Activated naive CD8-positive, alpha-beta T cell (primary cell): ENCODE data around the gene GBA2.

ENCODE experiments used
- H3K27ac Mint-ChIP-seq: one replicate; pipeline ENCODE4 v1.8.0; 2021; ENCODE audit warnings: mixed read lengths
- H3K27me3 Mint-ChIP-seq: one replicate; pipeline ENCODE4 v1.8.0; 2021; ENCODE audit warnings: mixed read lengths
- H3K36me3 Mint-ChIP-seq: one replicate; pipeline ENCODE4 v1.8.0; 2021; ENCODE audit warnings: mixed read lengths
- H3K4me1 Mint-ChIP-seq: one replicate; pipeline ENCODE4 v1.8.0; 2021; ENCODE audit warnings: low read depth, mixed read lengths
- H3K4me3 Mint-ChIP-seq: one replicate; pipeline ENCODE4 v1.8.0; 2021; ENCODE audit warnings: mild to moderate bottlenecking, mixed read lengths
- H3K9me3 Mint-ChIP-seq: one replicate; pipeline ENCODE4 v1.8.0; 2021; ENCODE audit warnings: low read depth, mixed read lengths

Gene GBA2

DNA sequence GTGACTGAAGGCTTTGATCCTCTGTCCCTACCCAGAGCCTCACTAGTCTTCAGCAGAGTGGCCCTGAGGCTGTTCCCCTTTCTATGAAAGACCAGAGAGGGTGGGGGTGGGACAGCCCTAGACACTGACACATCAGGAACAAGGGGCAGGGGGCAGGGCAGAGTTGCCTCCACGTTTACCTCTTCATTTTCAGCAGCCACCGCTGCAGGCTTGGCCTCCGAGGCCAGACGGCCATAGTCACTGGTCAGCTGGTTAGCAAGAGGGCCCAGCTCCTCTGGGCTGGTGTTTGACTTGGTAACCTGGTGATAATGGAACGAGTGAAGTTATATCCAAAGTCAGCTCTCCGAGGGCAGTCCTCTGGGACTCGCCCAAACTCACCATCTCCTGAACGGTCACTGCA, 43.7 kb downstream of the GBA2 start:
- Mint-ChIP-seq H3K9me3 (no peaks in the 10 kb centered on the region), H3K4me1 (no peaks in the 10 kb centered on the region), H3K27ac (no peak overlapping the region), H3K36me3 (peaks cover 5% of the 10 kb centered on the region), H3K27me3 (no peaks in the 10 kb centered on the region), H3K4me3 (no peak overlapping the region)

DNA sequence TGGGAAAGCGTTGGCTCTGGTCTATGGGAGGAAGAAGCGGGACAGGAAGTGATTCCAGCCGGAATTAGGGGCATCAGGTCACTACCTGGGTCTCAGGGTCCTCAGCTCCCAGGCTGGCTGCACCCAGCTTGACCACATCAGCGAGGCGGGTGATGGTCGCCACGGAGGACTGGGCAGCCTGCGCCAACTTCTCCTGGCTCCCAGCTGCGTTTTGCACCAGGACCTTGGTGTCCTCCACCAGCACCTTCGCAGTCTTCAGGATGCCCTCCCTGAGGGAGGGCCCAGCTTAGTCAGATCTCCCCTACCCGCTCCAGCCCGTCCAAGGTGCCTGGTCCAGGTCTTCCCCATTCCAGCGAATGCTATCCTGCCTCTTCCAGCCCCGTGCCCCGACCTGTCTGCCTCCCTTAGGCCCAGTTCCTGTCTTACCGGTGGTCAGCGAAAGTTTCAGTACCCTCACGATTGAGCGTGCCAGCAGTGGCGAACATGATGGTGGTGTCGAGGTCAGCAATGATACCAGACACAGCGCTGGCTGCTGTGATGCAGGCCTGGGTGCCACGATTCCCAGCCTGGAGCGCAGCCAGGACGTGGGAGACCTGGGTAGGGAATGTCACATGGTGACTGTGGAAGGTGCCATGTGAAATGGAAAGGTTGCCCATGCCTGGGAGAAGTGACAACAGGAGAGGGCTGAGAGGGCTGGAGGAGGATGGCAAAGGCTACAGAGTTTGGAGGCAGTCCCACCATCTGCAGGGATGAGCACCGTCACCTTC, 44.9 kb downstream of the GBA2 start:
- Mint-ChIP-seq H3K9me3 (no peaks in the 10 kb centered on the region), H3K4me1 (no peaks in the 10 kb centered on the region), H3K27me3 (no peaks in the 10 kb centered on the region), H3K4me3 (no peak overlapping the region), H3K27ac (no peak overlapping the region), H3K36me3 (peaks cover 5% of the 10 kb centered on the region)

DNA sequence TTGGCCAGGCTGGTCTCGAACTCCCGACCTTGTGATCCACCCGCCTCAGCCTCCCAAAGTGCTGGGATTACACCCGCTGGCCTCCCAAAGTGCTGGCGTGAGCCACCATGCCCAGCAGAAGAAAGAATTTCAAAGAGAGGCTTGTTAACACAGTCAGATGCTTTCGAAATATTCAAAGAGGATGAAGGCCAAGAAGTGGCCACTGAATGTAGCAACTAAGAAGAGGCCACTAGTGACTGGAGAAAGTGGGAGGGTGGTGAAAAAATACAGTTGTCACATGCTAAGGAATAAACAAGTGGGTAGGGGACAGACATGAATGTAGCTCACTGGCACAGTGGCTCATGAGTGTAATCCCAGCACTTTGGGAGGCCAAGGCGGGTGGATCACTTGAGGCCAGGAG, 46.3 kb downstream of the GBA2 start:
- Mint-ChIP-seq H3K9me3 (no peaks in the 10 kb centered on the region), H3K27me3 (no peaks in the 10 kb centered on the region), H3K4me1 (no peaks in the 10 kb centered on the region), H3K36me3 (peaks cover 3% of the 10 kb centered on the region), H3K4me3 (no peak overlapping the region), H3K27ac (no peak overlapping the region)

- Mint-ChIP-seq H3K36me3 (peaks cover 2% of the 10 kb centered on the region), H3K27me3 (no peaks in the 10 kb centered on the region), H3K27ac (no peak overlapping the region)
Observed at GRCh38 chr9:35700942-35701341, 48.1 kb downstream of the GBA2 start.

DNA sequence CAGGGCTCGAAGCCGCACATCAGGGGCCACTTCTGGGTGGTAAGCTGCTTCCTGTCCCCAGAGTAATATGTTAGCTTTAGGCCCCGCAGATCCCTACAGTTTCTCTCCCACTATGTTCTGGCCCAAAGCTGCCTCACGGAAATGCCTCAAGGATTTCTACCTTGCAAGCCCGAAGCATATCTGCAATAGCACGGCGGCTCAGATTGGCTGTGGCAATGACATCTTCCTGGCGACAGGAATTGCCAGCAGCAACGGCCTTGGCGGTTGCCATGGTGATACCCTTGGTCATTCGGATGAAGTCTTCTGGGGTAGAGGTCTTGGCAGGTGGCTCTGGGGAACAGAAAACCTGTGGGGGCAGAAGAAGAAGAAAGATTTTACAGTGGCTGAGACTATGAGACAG, 49.0 kb downstream of the GBA2 start:
- Mint-ChIP-seq H3K27me3 (no peaks in the 10 kb centered on the region), H3K9me3 (no peaks in the 10 kb centered on the region), H3K36me3 (peaks cover 2% of the 10 kb centered on the region), H3K4me3 (no peak overlapping the region), H3K27ac (no peak overlapping the region), H3K4me1 (peaks cover 6% of the 10 kb centered on the region)

More at GRCh38 chr9:35700942-35701341, 48.1 kb downstream of the GBA2 start:
- peaks cover 6% of the 10 kb centered on the region for H3K4me1 Mint-ChIP-seq
- H3K9me3 Mint-ChIP-seq, result no peaks in the 10 kb centered on the region
- H3K4me3 Mint-ChIP-seq, result no peak overlapping the region

DNA sequence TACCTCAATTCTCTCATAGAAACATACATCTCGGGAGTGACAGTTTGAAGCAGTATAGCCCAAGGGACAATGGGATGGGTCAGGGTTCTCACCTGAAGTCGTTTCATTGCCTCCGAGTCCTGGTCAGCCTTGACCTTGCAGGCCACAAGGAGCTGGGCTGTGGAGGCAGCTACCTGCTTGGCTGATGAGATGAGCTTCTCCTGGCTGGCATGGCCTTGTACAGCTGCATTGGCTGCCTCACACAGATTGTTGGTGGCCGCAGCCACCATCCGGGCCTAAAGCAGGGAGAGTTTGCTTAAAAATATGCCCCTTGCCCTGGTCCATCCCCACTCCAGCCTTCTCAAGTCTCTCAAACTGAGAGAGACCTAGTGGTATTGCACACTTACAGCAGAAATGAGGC, 50.8 kb downstream of the GBA2 start:
- H3K27ac Mint-ChIP-seq, result no peak overlapping the region
- H3K9me3 Mint-ChIP-seq, result no peaks in the 10 kb centered on the region
- H3K27me3 Mint-ChIP-seq, result no peaks in the 10 kb centered on the region
- H3K4me3 Mint-ChIP-seq, result no peak overlapping the region
- peaks cover 6% of the 10 kb centered on the region for H3K4me1 Mint-ChIP-seq
- no peaks in the 10 kb centered on the region for H3K36me3 Mint-ChIP-seq

DNA sequence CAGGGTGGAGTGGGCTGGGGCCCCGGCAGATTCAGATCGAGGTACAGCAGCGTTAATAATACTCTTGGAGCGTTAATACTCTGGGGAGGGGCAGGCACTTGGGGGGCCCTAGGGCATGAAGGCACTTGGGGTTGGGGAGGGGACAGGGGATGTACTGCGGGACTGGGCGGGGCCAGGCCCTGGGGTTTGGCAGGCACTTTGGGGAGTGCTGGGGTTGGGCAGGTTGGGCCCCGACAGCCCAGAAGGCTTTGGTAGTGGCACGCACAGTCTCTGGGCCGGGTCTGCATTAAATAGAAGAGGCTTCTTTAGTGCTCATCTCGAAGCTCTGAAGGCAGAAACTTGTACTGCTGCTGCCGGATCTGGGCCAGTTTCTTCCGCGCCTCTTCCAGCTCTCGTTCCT, 51.5 kb downstream of the GBA2 start:
- peak overlapping the region; percentile 19 for H3K27ac Mint-ChIP-seq
- no peak overlapping the region for H3K4me3 Mint-ChIP-seq
- peaks cover 6% of the 10 kb centered on the region for H3K4me1 Mint-ChIP-seq
- no peaks in the 10 kb centered on the region for H3K36me3 Mint-ChIP-seq
- no peaks in the 10 kb centered on the region for H3K9me3 Mint-ChIP-seq
- no peaks in the 10 kb centered on the region for H3K27me3 Mint-ChIP-seq

GRCh38 chr9:35696520-35697215, 52.4 kb downstream of the GBA2 start:
- H3K27me3 Mint-ChIP-seq, result no peaks in the 10 kb centered on the region
- no peak overlapping the region for H3K27ac Mint-ChIP-seq
- no peaks in the 10 kb centered on the region for H3K9me3 Mint-ChIP-seq
- H3K4me1 Mint-ChIP-seq, result peaks cover 7% of the 10 kb centered on the region
- no peak overlapping the region for H3K4me3 Mint-ChIP-seq
- H3K36me3 Mint-ChIP-seq, result no peaks in the 10 kb centered on the region

GRCh38 chr9:35695943-35696401, 53.1 kb downstream of the GBA2 start:
- no peaks in the 10 kb centered on the region for H3K27me3 Mint-ChIP-seq
- H3K36me3 Mint-ChIP-seq, result no peaks in the 10 kb centered on the region
- no peaks in the 10 kb centered on the region for H3K9me3 Mint-ChIP-seq
- peaks cover 14% of the 10 kb centered on the region for H3K4me1 Mint-ChIP-seq
- H3K4me3 Mint-ChIP-seq, result no peak overlapping the region
- no peak overlapping the region for H3K27ac Mint-ChIP-seq

DNA sequence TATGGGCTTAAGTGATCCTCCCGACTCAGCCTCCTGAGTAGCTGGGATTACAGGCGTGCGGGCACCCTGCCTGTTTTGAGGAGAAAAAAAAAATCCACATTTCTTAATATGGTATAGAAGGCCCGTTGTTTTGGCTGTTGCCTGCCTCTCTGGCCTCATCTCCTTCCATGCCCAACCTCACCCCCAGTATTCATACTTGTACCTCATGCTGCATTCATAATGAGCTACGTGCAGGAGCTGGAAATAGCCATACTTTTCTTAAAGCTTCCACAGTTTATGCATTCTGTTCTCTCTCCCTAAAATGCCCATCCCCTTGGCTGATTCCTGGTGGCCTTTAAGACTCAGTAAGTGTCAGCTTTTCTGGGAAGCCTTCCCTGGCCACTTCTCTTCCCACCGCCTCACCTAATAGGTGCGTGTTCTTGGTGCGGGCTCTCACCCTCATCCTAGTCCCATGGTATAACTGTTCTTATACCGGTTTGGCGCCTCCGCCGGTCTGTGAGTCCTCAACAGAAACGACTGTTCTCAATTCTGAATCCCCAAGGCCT, 57.2 kb downstream of the GBA2 start:
- Mint-ChIP-seq H3K4me1 (peaks cover 30% of the 10 kb centered on the region), H3K27ac (no peak overlapping the region), H3K4me3 (peak overlapping the region; percentile 86), H3K9me3 (no peaks in the 10 kb centered on the region), H3K36me3 (no peaks in the 10 kb centered on the region), H3K27me3 (no peaks in the 10 kb centered on the region)

GRCh38 chr9:35691334-35691650, 57.7 kb downstream of the GBA2 start:
- H3K27ac Mint-ChIP-seq, result peak overlapping the region; percentile 46
- H3K36me3 Mint-ChIP-seq, result no peaks in the 10 kb centered on the region
- H3K4me3 Mint-ChIP-seq, result peak overlapping the region; percentile 86
- H3K4me1 Mint-ChIP-seq, result peaks cover 25% of the 10 kb centered on the region
- no peaks in the 10 kb centered on the region for H3K9me3 Mint-ChIP-seq
- H3K27me3 Mint-ChIP-seq, result no peaks in the 10 kb centered on the region

GRCh38 chr9:35690614-35691333, 58.3 kb downstream of the GBA2 start:
- H3K4me3 Mint-ChIP-seq, result peak overlapping the region; percentile 86
- peak overlapping the region; percentile 46 for H3K27ac Mint-ChIP-seq
- H3K36me3 Mint-ChIP-seq, result no peaks in the 10 kb centered on the region
- no peaks in the 10 kb centered on the region for H3K27me3 Mint-ChIP-seq
- H3K9me3 Mint-ChIP-seq, result no peaks in the 10 kb centered on the region
- peaks cover 24% of the 10 kb centered on the region for H3K4me1 Mint-ChIP-seq

DNA sequence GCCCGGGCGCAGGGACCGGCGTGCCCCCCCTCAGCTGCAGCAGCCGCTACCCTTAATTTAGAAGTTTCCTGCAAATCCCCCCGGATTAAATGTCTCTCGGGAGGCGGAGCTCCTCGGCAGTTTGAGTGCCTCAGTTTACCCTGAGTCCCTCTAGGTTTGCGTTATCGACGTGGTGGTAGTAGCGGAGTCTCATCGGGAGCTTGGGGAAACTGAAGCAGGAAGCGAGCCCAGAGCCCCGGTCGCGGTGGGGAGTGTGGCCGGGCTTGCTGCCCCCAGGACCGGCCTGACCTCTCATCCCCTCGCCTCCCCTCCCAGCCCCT, 58.8 kb downstream of the GBA2 start:
- peak overlapping the region; percentile 22 for H3K27ac Mint-ChIP-seq

GRCh38 chr9:35689542-35690293, 59.3 kb downstream of the GBA2 start, which contains the start of gene TPM2:
TSS of gene TPM2 (minus strand) at chr9:35689925. CDS start at chr9:35689817, 108 bp downstream.
- Mint-ChIP-seq H3K27me3 (no peaks in the 10 kb centered on the region), H3K9me3 (no peaks in the 10 kb centered on the region), H3K36me3 (no peaks in the 10 kb centered on the region), H3K4me1 (peaks cover 24% of the 10 kb centered on the region), H3K4me3 (peak within 1 kb of the TSS; percentile 86), H3K27ac (peak within 1 kb of the TSS; percentile 46)

More for the DNA sequence above, 58.8 kb downstream of the GBA2 start:
- no peaks in the 10 kb centered on the region for H3K36me3 Mint-ChIP-seq
- peaks cover 24% of the 10 kb centered on the region for H3K4me1 Mint-ChIP-seq
- peak overlapping the region; percentile 74 for H3K4me3 Mint-ChIP-seq
- H3K27me3 Mint-ChIP-seq, result no peaks in the 10 kb centered on the region
- no peaks in the 10 kb centered on the region for H3K9me3 Mint-ChIP-seq
